T-helper 22 cell (primary cell): Measurements from ENCODE around the gene TRUB1.
"Not testable (repeated sequence)": the region's sequence is repeated elsewhere in the genome, so short reads cannot be mapped to it uniquely, and the experiment has no call there.

Experiments
- DNase-seq: peaks from one replicate; pipeline ENCODE4 v3.0.0-alpha.2; 2020; ENCODE audit warnings: low read depth

The TRUB1 gene

GRCh38 chr10:114937962-114938855 is at the start of gene TRUB1:
Gene TRUB1, plus strand, starts transcription at chr10:114938195. Its CDS starts 59 bp downstream, at chr10:114938254.
- DNase-seq, result peak; percentile 81

GRCh38 chr10:114893251-114893650 is 44.7 kb upstream of the TRUB1 start:
- no peak for DNase-seq

- no peak for DNase-seq
These were observed 43.1 kb upstream of the TRUB1 start for GRCh38 chr10:114894911-114895310.

GRCh38 chr10:114897011-114897410 is 41.0 kb upstream of the TRUB1 start:
- not testable (repeated sequence) for DNase-seq

GRCh38 chr10:114897593-114897992 is 40.4 kb upstream of the TRUB1 start:
- DNase-seq, result no peak

GRCh38 chr10:114899982-114900381 is 38.0 kb upstream of the TRUB1 start:
- no peak for DNase-seq

- no peak for DNase-seq
These were observed 37.3 kb upstream of the TRUB1 start for GRCh38 chr10:114900658-114901057.

GRCh38 chr10:114902151-114902550 is 35.8 kb upstream of the TRUB1 start:
- no peak for DNase-seq

- no peak for DNase-seq
These were observed 32.5 kb upstream of the TRUB1 start for GRCh38 chr10:114905450-114905849.

- DNase-seq, result no peak
These were observed 31.0 kb upstream of the TRUB1 start for GRCh38 chr10:114906981-114907380.

- DNase-seq, result no peak
These were observed 29.1 kb upstream of the TRUB1 start for GRCh38 chr10:114908896-114909295.

- DNase-seq, result no peak
These were observed 26.8 kb upstream of the TRUB1 start for GRCh38 chr10:114911052-114911711.

- no peak for DNase-seq
These were observed 26.1 kb upstream of the TRUB1 start for GRCh38 chr10:114911801-114912469.

- no peak for DNase-seq
These were observed 25.5 kb upstream of the TRUB1 start for GRCh38 chr10:114912470-114912859.

GRCh38 chr10:114914560-114914959 is 23.4 kb upstream of the TRUB1 start:
- no peak for DNase-seq

GRCh38 chr10:114915294-114915693 is 22.7 kb upstream of the TRUB1 start:
- DNase-seq, result no peak

- DNase-seq, result no peak
These were observed 21.3 kb upstream of the TRUB1 start for GRCh38 chr10:114916653-114917052.

- no peak for DNase-seq
These were observed 20.5 kb upstream of the TRUB1 start for GRCh38 chr10:114917459-114917858.

- no peak for DNase-seq
These were observed 19.9 kb upstream of the TRUB1 start for GRCh38 chr10:114917927-114918672.

- no peak for DNase-seq
These were observed 17.5 kb upstream of the TRUB1 start for GRCh38 chr10:114920459-114920858.

- DNase-seq, result no peak
These were observed 16.0 kb upstream of the TRUB1 start for GRCh38 chr10:114922003-114922402.

GRCh38 chr10:114923551-114923950 is 14.4 kb upstream of the TRUB1 start:
- no peak for DNase-seq
